ENCODE results near the gene TMEFF2.

DNA sequence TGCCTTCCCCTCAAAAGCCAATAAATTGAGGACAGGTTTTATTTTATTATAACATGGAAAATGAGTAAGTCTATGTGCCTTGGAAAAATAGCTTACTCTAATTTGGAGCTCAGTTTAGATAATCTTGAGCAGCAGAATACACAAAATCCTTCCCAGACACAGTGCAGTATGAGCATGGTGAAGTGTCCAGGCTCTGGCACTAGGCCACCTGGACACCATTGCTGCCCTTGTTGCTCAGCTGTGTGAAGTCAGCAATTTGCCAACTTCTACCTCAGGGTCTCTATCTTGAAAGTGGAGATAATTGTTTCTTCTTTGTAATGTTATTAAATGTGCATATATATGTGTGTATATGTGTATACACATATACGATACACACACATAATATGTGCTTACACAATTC, 242.9 kb downstream of the TMEFF2 start:
- TF ChIP-seq POLR2A (IDR thresholded peaks at IDR 0.05; ENCODE audit: low read depth, low read length) (no peak), TAF1 (IDR thresholded peaks at IDR 0.05; ENCODE audit: borderline replicate concordance, low read depth, low read length) (no peak), POLR2AphosphoS5 (IDR thresholded peaks at IDR 0.05; ENCODE audit: low read depth, low read length) (no peak)
